Kidney (tissue), 14 donors: Measurements from ENCODE around the gene A4GNT. TPM values are rescaled to one million over a fixed set of nuclear protein-coding genes. Genes with fewer than 3 reads are reported as not detected.

Source experiments
- DNase-seq, 5 donors: peaks; one replicate each; pipeline ENCODE4 v3.0.0-alpha.2; 2013 to 2020
- FAIRE-seq: peaks from 2 replicates; lab custom pipeline; 2012; peaks lifted over from hg19 to GRCh38; lab: Jason Lieb, UNC
- H3K27ac ChIP-seq, 2 donors: one replicate each; pipeline ENCODE4 v1.7.0; 2013; ENCODE audit warnings: low read depth in 2 of 2, low read length in 2 of 2, inconsistent platforms in 1 of 2
- H3K27me3 ChIP-seq: one replicate; pipeline ENCODE4 v1.7.1; 2013; ENCODE audit warnings: low read length, inconsistent platforms; ENCODE audit not compliant: control insufficient read depth, insufficient read depth
- H3K36me3 ChIP-seq, 3 donors: one replicate each; pipeline versions ENCODE4 v1.7.0 to v1.7.1; 2013; ENCODE audit warnings: low read length in 3 of 3, control low read depth in 1 of 3, inconsistent platforms in 1 of 3; ENCODE audit not compliant: insufficient read depth in 3 of 3, control insufficient read depth in 2 of 3
- H3K4me1 ChIP-seq, 3 donors: one replicate each; pipeline versions ENCODE4 v1.7.0 to v1.7.1; 2013; ENCODE audit warnings: low read length in 3 of 3, inconsistent platforms in 1 of 3, low read depth in 1 of 3; ENCODE audit not compliant: control insufficient read depth in 2 of 3, insufficient read depth in 2 of 3
- H3K4me3 ChIP-seq, 3 donors: one replicate each; pipeline versions ENCODE4 v1.7.0 to v1.8.1; 2013; ENCODE audit warnings: low read length in 3 of 3, control low read depth in 1 of 3, inconsistent platforms in 1 of 3
- H3K9ac ChIP-seq, 3 donors: one replicate each; pipeline versions ENCODE4 v1.7.0 to v1.7.1; 2013; ENCODE audit warnings: low read length in 3 of 3, control low read depth in 1 of 3, inconsistent platforms in 1 of 3
- H3K9me3 ChIP-seq, 3 donors: one replicate each; pipeline versions ENCODE4 v1.7.0 to v1.7.1; 2013; ENCODE audit warnings: low read length in 3 of 3, control low read depth in 1 of 3, inconsistent platforms in 1 of 3; ENCODE audit not compliant: control insufficient read depth in 2 of 3, insufficient read depth in 1 of 3
- intact Hi-C: fragments of 100-400 bp; cut with DNase I; formaldehyde crosslinking; loops from one replicate; pipeline ENCODE4 v1.11.1; 2022
- polyA plus RNA-seq: library from polyadenylated mRNA; stranded (reverse); fragments of 350-450 nt; fragmentation: Illumina TruSeq; extraction: RNeasy Lipid Tissue Mini Kit (QIAGEN cat#74804); gene quantifications from one replicate; pipeline ENCODE4 v1.2.3, GENCODE V29; 2014; ENCODE audit warnings: low read depth, low replicate concordance; ENCODE audit not compliant: insufficient read depth
- total RNA-seq: library from RNA; stranded (reverse); fragmentation: NEBNext Ultra II Directional; extraction: Animal tissue kit (Norgen Biotek cat#: 25700); gene quantifications from one replicate; pipeline ENCODE4 v1.2.1, GENCODE V29; 2021
- TF ChIP-seq, protein P1 (sequence below): IDR thresholded peaks from 3 replicates; pipeline ENCODE4 v1.5.1; 2012; ENCODE audit warnings: mild to moderate bottlenecking, moderate library complexity, borderline replicate concordance; ENCODE audit not compliant: insufficient read depth; ENCODE audit errors: extremely low read depth
- donor health status: control.
- donor health status: control.
- donor health status: control.
- donor health status: control.
- donor health status: control.
- donor health status: DM: yes; HTN: yes; CAD: no.
- donor health status: Normal renal cell carcinoma (clear cell type).

A4GNT gene
- total and polyA plus RNA-seq, 2 donors from 2014 or later, result not detected

DNA sequence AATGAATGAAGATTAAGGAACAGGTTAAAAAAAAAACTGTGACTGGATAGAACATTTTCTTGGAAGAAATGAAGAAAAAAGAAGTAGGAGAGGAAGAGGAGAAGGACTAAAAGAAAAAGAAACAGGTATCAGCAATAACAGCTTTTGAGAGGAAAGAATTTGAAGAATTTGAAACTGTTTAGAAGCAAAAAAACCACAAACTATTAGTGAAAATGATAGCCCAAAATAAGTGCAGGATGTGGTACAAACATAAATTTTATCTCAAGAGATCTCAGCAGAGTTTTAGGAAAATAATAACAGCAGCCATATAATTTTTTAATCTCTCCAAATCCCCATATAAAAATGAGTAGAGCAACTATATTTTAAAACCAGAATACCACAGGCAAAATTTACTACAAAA is 8.8 kb upstream of the A4GNT start:
- DNase-seq (no peak), FAIRE-seq (no peak)
- Histone ChIP-seq H3K4me3 (no peak overlapping the region), H3K9me3 (no peaks in the 10 kb centered on the region), H3K36me3 (no peaks in the 10 kb centered on the region), H3K27ac (no peak overlapping the region), H3K27me3 (no peaks in the 10 kb centered on the region), H3K4me1 (no peaks in the 10 kb centered on the region), H3K9ac (no peak overlapping the region)
- intact Hi-C loops, result no loop called here
- TF ChIP-seq, protein P1, sequence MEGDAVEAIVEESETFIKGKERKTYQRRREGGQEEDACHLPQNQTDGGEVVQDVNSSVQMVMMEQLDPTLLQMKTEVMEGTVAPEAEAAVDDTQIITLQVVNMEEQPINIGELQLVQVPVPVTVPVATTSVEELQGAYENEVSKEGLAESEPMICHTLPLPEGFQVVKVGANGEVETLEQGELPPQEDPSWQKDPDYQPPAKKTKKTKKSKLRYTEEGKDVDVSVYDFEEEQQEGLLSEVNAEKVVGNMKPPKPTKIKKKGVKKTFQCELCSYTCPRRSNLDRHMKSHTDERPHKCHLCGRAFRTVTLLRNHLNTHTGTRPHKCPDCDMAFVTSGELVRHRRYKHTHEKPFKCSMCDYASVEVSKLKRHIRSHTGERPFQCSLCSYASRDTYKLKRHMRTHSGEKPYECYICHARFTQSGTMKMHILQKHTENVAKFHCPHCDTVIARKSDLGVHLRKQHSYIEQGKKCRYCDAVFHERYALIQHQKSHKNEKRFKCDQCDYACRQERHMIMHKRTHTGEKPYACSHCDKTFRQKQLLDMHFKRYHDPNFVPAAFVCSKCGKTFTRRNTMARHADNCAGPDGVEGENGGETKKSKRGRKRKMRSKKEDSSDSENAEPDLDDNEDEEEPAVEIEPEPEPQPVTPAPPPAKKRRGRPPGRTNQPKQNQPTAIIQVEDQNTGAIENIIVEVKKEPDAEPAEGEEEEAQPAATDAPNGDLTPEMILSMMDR, result no peak

DNA sequence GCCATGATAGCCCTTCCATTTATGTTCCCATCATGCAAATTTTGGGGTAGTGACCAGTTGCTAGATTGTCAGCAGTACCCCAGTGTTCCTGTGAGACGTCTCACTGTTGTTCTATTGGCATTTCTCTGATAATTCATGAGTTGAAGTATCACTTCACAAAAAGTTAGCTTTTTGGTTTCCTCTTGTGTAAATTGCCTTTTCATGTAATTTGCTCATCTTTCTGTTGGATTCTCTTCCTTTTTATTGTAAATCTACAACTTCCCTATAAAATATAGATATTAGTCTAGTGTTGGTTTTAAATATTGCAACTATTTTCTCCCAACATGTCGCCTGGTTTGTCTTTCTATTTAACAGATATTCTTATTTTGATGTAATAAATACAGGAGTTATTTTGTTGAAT is 7.5 kb upstream of the A4GNT start:
- Histone ChIP-seq H3K9ac (no peak overlapping the region), H3K4me3 (no peak overlapping the region), H3K9me3 (no peaks in the 10 kb centered on the region), H3K27me3 (no peaks in the 10 kb centered on the region), H3K27ac (no peak overlapping the region), H3K4me1 (no peaks in the 10 kb centered on the region), H3K36me3 (no peaks in the 10 kb centered on the region)
- no peak for FAIRE-seq
- intact Hi-C loops, result no loop called here
- DNase-seq, result no peak
- TF ChIP-seq, protein P1, result no peak

DNA sequence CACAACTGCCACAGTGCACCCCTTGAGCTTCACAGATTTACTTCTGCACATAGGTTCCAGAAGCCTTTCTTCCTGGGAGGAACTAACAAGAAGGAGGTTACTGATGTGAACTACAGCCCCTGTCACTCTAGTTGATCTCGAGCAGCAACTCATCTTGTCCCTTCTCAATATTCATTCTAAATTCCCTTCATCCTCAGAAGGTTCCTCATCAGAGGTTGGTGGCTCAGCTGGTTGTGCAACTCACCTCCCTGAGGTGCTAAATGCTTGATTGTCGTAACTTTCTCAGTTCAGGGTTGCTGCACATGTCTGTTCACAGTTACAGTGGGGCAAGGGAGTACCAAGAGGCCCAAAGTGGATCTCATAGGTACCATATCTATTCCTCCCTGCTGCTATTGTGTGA is 5.7 kb upstream of the A4GNT start:
- Histone ChIP-seq H3K9ac (no peak overlapping the region), H3K4me3 (no peak overlapping the region), H3K36me3 (no peaks in the 10 kb centered on the region), H3K4me1 (no peaks in the 10 kb centered on the region), H3K9me3 (no peaks in the 10 kb centered on the region), H3K27ac (no peak overlapping the region), H3K27me3 (no peaks in the 10 kb centered on the region)
- TF ChIP-seq, protein P1, result no peak
- intact Hi-C loops, result no loop called here
- DNase-seq (no peak), FAIRE-seq (no peak)

DNA sequence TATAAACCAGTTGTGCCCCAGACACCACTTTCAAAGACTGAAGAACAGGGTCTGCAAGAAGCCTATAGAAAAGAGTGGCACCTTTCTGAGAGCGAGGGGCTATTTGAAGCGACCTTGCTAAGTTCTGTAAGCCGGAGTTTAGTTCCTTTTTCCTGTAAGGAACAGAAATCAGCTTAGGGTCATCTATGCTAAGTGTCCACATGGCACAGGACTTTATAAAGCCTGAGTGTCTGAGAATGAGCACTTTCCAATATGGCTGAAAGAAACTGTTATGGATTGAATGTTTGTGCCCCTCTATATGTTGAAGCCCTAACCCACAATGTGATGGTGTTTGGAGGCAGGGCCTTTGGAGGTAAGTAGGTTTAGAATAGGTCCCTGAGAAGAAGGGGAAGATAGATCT is 4.0 kb upstream of the A4GNT start:
- intact Hi-C loops, result no loop called here
- Histone ChIP-seq H3K9ac (no peak overlapping the region), H3K9me3 (no peaks in the 10 kb centered on the region), H3K4me1 (no peaks in the 10 kb centered on the region), H3K36me3 (no peaks in the 10 kb centered on the region), H3K27ac (no peak overlapping the region), H3K4me3 (no peak overlapping the region), H3K27me3 (no peaks in the 10 kb centered on the region)
- no peak for FAIRE-seq
- no peak for DNase-seq
- TF ChIP-seq, protein P1, result no peak
